OCI-LY1 (cell line): ENCODE data around the gene CALHM2.

Experiments used
- H2AFZ ChIP-seq: fragments of 200-600 bp; sonication (generic), shearing (Covaris generic); 2 replicates; pipeline ENCODE4 v1.6.0; 2014; ENCODE audit warnings: antibody characterized with exemption, mild to moderate bottlenecking, low read length
- H3F3A ChIP-seq: fragments of 200-600 bp; sonication (generic), shearing (Covaris generic); 2 replicates; pipeline ENCODE4 v1.6.0; 2014; ENCODE audit warnings: mild to moderate bottlenecking, antibody characterized with exemption, low read length, moderate library complexity; ENCODE audit not compliant: insufficient read depth
- H3K27ac ChIP-seq: fragments of 200-600 bp; sonication (generic); 2 replicates; pipeline ENCODE4 v1.5.1; 2014; ENCODE audit warnings: low read length, mixed run types, mild to moderate bottlenecking, low read depth; ENCODE audit not compliant: poor library complexity, severe bottlenecking
- H3K27me3 ChIP-seq: fragments of 200-600 bp; sonication (generic); 2 replicates; pipeline ENCODE4 v1.6.0; 2014; ENCODE audit warnings: antibody characterized with exemption, mild to moderate bottlenecking, low read length, moderate library complexity; ENCODE audit not compliant: insufficient read depth
- H3K36me3 ChIP-seq: fragments of 200-600 bp; sonication (generic); 2 replicates; pipeline ENCODE4 v1.6.1; 2014; ENCODE audit warnings: mild to moderate bottlenecking, antibody characterized with exemption, low read length, moderate library complexity, mixed read lengths; ENCODE audit not compliant: insufficient read depth
- H3K4me1 ChIP-seq: fragments of 200-600 bp; sonication (generic); 2 replicates; pipeline ENCODE4 v1.5.1; 2014; ENCODE audit warnings: mild to moderate bottlenecking, low read length, moderate library complexity; ENCODE audit not compliant: insufficient read depth, severe bottlenecking
- H3K4me2 ChIP-seq: fragments of 200-600 bp; sonication (generic), shearing (Covaris generic); 2 replicates; pipeline ENCODE4 v1.6.1; 2014; ENCODE audit warnings: low read length
- H3K4me3 ChIP-seq: fragments of 200-600 bp; sonication (generic); 2 replicates; pipeline ENCODE4 v1.5.1; 2014; ENCODE audit warnings: low read length, low read depth, mild to moderate bottlenecking, mixed read lengths; ENCODE audit not compliant: poor library complexity, severe bottlenecking
- H3K79me2 ChIP-seq: fragments of 200-600 bp; shearing (Covaris generic); 2 replicates; pipeline ENCODE4 v1.6.1; 2016; ENCODE audit warnings: mixed run types, low read length, mixed read lengths; ENCODE audit not compliant: insufficient read depth
- H3K9ac ChIP-seq: fragments of 200-600 bp; sonication (generic), shearing (Covaris generic); 2 replicates; pipeline ENCODE4 v1.6.1; 2014; ENCODE audit warnings: mild to moderate bottlenecking, low read length, mixed read lengths
- H3K9me2 ChIP-seq: fragments of 200-600 bp; sonication (generic), shearing (Covaris generic); 2 replicates; pipeline ENCODE4 v1.6.1; 2014; ENCODE audit warnings: low read depth, mild to moderate bottlenecking, low read length, mixed read lengths
- H3K9me3 ChIP-seq: fragments of 200-600 bp; shearing (Covaris generic); 2 replicates; pipeline ENCODE4 v1.6.1; 2014; ENCODE audit warnings: low read length, mixed read lengths
- H4K20me1 ChIP-seq: fragments of 200-600 bp; sonication (generic), shearing (Covaris generic); 2 replicates; pipeline ENCODE4 v1.6.0; 2016; ENCODE audit warnings: mild to moderate bottlenecking, low read length; ENCODE audit not compliant: insufficient read depth
- EZH2 ChIP-seq: fragments of 200-600 bp; sonication (generic), shearing (Covaris generic); IDR thresholded peaks from 2 replicates; pipeline ENCODE4 v1.8.0; 2017; ENCODE audit warnings: borderline replicate concordance, mixed run types, mild to moderate bottlenecking, antibody characterized with exemption, low read length, moderate library complexity, mixed read lengths
- TF ChIP-seq, protein P1 (sequence below): fragments of 200-600 bp; sonication (generic), shearing (Covaris generic); IDR thresholded peaks from 2 replicates; pipeline ENCODE4 v1.5.1; 2017; ENCODE audit warnings: mild to moderate bottlenecking, antibody characterized with exemption, low read length, moderate library complexity, mixed read lengths

The CALHM2 gene

DNA sequence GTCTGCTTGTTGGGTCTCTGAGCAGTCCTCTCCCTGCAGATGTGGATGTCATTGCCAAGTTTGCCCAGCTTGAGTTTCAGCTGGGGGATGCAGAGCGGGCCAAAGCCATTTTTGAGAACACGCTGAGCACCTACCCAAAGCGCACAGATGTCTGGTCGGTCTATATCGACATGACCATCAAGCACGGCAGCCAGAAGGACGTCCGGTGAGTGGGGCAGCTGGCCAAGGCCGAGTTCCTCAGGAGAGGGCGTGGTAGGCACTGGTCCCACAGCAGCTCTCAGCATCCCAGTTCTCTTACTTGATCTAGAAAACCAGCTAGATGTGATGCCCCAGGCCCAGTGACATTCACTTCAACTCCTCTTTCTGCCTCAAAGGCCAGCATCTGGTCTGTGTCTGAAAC is 7.7 kb downstream of the CALHM2 start:
- H3K4me2 ChIP-seq: no peak overlapping the region
- H3K79me2 ChIP-seq: no peaks in the 10 kb centered on the region
- no peaks in the 10 kb centered on the region for H3K9me3 ChIP-seq
- TF ChIP-seq, protein P1, sequence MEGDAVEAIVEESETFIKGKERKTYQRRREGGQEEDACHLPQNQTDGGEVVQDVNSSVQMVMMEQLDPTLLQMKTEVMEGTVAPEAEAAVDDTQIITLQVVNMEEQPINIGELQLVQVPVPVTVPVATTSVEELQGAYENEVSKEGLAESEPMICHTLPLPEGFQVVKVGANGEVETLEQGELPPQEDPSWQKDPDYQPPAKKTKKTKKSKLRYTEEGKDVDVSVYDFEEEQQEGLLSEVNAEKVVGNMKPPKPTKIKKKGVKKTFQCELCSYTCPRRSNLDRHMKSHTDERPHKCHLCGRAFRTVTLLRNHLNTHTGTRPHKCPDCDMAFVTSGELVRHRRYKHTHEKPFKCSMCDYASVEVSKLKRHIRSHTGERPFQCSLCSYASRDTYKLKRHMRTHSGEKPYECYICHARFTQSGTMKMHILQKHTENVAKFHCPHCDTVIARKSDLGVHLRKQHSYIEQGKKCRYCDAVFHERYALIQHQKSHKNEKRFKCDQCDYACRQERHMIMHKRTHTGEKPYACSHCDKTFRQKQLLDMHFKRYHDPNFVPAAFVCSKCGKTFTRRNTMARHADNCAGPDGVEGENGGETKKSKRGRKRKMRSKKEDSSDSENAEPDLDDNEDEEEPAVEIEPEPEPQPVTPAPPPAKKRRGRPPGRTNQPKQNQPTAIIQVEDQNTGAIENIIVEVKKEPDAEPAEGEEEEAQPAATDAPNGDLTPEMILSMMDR: no peak
- TF ChIP-seq EZH2: no peak
- no peaks in the 10 kb centered on the region for H3F3A ChIP-seq
- H3K36me3 ChIP-seq: peaks cover 91% of the 10 kb centered on the region
- H3K9ac ChIP-seq: no peak overlapping the region
- no peaks in the 10 kb centered on the region for H3K9me2 ChIP-seq
- H2AFZ ChIP-seq: no peak overlapping the region
- no peaks in the 10 kb centered on the region for H4K20me1 ChIP-seq
- H3K4me1 ChIP-seq: no peaks in the 10 kb centered on the region
- H3K27ac ChIP-seq: no peak overlapping the region
- no peaks in the 10 kb centered on the region for H3K27me3 ChIP-seq
- H3K4me3 ChIP-seq: no peak overlapping the region

DNA sequence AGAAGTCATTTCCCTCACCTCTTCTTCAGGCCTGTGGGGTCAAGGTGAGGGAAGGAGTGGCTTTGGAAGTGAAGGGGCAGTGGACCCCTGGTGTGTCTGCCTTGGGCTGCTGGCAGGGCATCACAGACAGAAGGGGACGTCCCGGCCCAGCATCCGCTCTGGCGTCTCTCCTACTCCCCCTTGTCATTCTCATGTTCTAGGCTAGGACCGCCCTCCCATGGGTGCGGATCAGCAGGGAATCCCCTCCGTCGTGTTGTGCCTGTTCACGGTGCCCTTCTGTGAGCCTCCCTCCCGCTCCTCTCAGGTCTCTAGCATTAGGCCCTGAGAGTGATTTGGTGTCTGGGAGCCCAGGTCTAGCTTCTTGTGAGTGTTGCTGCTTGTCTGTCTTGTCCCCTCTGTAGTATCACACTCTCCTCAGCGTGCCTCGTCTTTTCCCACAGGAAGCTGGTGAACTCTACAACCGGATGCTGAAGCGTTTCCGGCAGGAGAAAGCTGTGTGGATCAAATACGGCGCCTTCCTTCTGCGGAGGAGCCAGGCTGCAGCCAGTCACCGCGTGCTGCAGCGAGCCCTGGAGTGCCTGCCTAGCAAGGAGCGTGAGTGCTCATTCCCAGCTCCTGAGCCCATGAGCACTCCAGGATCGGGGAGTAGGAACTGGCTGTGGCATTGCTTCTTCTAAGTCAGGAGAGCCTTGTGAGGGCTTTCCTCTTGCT is 8.5 kb downstream of the CALHM2 start:
- Histone ChIP-seq H3K79me2 (no peaks in the 10 kb centered on the region), H4K20me1 (no peaks in the 10 kb centered on the region), H3K4me3 (no peak overlapping the region), H3F3A (no peaks in the 10 kb centered on the region), H3K9me2 (no peaks in the 10 kb centered on the region), H3K9me3 (no peaks in the 10 kb centered on the region), H3K9ac (no peak overlapping the region), H2AFZ (no peak overlapping the region), H3K27ac (no peak overlapping the region), H3K36me3 (peaks cover 90% of the 10 kb centered on the region), H3K27me3 (no peaks in the 10 kb centered on the region), H3K4me1 (no peaks in the 10 kb centered on the region), H3K4me2 (no peak overlapping the region)
- no peak for TF ChIP-seq EZH2
- TF ChIP-seq, protein P1: no peak

DNA sequence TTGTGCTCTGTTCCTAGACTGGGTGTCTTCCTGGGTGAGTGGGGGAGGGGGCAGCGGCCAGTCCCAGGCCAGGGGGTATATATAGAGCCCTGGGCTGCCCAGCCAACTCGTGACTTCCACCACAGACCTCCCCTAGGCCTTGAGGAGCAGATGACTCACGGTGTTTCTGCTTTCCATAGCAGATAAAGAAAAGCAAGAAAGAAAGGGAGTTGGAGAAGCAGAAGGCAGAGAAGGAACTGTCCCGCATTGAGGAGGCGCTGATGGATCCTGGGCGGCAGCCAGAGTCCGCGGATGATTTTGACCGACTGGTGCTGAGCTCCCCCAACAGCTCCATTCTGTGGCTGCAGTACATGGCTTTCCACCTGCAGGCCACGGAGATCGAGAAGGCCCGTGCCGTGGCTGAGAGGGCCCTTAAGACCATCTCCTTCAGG is 10.1 kb downstream of the CALHM2 start:
- Histone ChIP-seq H3K4me3 (no peak overlapping the region), H3K9me3 (no peaks in the 10 kb centered on the region), H3F3A (no peaks in the 10 kb centered on the region), H3K27me3 (no peaks in the 10 kb centered on the region), H3K4me1 (no peaks in the 10 kb centered on the region), H3K4me2 (no peak overlapping the region), H3K27ac (no peak overlapping the region), H3K36me3 (peaks cover 95% of the 10 kb centered on the region), H2AFZ (no peak overlapping the region), H3K79me2 (no peaks in the 10 kb centered on the region), H3K9ac (no peak overlapping the region), H3K9me2 (no peaks in the 10 kb centered on the region), H4K20me1 (no peaks in the 10 kb centered on the region)
- TF ChIP-seq, protein P1: no peak
- TF ChIP-seq EZH2: no peak
